ENCODE data around the gene PSEN1.

- no peak for TF ChIP-seq CTCF (IDR thresholded peaks at IDR 0.05)
- no peak for TF ChIP-seq EP300 (IDR thresholded peaks at IDR 0.05)
- TF ChIP-seq POLR2A (IDR thresholded peaks at IDR 0.05) = no peak
These were observed 79.7 kb downstream of the PSEN1 start for GRCh38 chr14:73216030-73216429.

Measured in ovary (tissue), 3 donors.